ENCODE data around the gene GJB5.

Gene GJB5

DNA sequence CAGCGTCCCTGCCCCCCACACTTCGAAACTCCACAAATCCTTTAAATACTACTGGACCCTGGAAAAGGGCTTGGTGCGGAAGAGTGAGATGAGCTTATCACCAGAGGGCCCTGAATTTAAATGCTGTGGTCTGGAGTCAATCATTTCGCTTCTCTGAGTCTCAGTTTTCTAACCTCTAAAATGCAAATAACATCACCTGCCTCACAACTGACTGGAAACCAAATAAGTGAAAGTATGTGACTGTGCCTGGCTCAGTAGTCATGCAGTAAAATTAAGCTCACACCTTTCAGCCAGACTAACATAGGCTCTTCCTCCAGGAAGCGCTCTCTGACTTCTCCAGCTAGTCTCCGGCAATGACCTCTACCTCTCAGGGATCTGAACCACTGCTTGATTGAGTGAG lies 42.1 kb downstream of the GJB5 start:
- no peak for DNase-seq

DNA sequence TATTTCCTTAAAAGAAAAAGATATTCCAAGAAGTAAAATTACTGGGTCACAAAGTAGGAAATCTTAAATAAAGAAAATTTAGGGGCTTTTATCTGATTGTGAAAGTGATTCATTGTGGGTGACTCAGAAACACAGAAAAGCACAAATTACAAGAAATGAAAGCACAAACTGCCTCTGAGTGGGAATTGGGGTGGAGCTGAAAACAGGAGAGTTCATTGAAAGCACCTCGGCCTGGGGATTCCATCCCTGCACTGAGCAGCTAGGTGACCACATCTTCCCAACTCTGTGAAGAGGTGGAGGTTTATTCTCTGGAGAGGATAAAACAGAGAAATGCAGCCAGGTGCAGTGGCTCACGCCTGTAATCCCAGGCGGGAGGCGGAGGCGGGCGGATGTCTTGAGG lies 45.4 kb downstream of the GJB5 start:
- no peak for DNase-seq

DNA sequence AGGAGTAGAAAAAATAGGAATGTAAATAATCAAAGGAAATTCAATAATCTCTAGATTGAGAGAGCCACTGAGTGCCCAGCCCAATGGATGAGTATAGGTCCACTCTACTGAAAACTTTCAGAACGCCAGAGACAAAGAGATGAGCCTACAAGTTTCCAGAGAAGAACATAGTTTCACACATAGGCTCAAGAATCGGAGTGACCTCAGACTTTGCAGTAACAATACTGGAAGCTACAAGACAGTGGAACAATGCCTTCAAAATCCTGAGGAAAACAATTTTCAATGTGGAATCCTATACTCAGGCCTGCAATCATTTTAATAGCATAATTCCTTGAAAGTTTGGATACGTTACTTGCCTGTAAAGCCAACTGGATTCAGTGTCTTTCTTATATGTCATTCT lies 48.9 kb downstream of the GJB5 start:
- DNase-seq = no peak

DNA sequence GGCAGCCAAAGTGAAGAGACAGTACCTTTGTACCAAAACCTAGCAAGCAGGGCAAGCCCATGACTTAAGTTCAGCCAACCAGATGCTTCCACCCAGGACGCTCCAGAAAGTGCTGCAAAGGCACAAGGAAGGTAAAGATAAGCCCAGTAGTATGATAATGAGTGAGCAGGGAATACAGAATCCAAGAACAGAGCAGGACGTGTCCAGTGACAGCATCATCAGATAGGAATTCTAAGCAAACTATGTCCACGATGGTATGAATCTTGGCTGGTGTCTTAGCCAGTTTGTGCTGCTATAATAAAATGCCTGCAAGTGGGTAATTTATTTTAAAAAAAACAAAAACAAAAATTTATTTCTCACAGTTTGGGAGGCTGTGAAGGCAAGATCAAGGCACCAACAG lies 51.5 kb downstream of the GJB5 start:
- DNase-seq = no peak
